Transverse colon (tissue), 4 donors: ENCODE data around the gene MAFG.

Experiments used
- CTCF ChIP-seq, 5 experiments: fragments of 200-600 bp in 3 of 5; fragments of 450-650 bp in 2 of 5; sonication (generic) in 3 of 5; IDR thresholded peaks; 1 replicate in 2 of 5; 2 replicates in 3 of 5; pipeline ENCODE4 v1.5.1; 2016 to 2017; ENCODE audit warnings: antibody characterized with exemption in 5 of 5, inconsistent platforms in 3 of 5, mild to moderate bottlenecking in 2 of 5, moderate library complexity in 1 of 5
- POLR2A ChIP-seq: fragments of 450-650 bp; IDR thresholded peaks from one replicate; pipeline ENCODE4 v1.6.1; 2016; ENCODE audit warnings: antibody characterized with exemption, mild to moderate bottlenecking, moderate library complexity
- POLR2AphosphoS5 ChIP-seq, 3 donors: sonication (generic); formaldehyde crosslinking; IDR thresholded peaks; one replicate each; pipeline ENCODE4 v1.6.1; 2016; ENCODE audit warnings: antibody characterized with exemption in 3 of 3

- no peak for TF ChIP-seq CTCF (IDR thresholded peaks at IDR 0.05)
- TF ChIP-seq POLR2A: no peak
- no peak for TF ChIP-seq POLR2AphosphoS5 (IDR thresholded peaks at IDR 0.05)
Observed at GRCh38 chr17:81924557-81925532, 2.7 kb downstream of the MAFG start.
